T-helper 2 cell (primary cell): ENCODE data around the gene SCG2.
A peak's percentile ranks its signal among the peaks of the same experiment; 100 is the strongest.

Source experiments
- DNase-seq, 5 experiments: peaks; one replicate each; pipeline versions ENCODE4 v3.0.0 to v3.0.0-alpha.2; 2012 to 2022
- total RNA-seq, 2 donors: gene quantifications; one replicate each; lab custom pipeline; 2026; lab: John Stamatoyannopoulos, UW

SCG2 gene
- total RNA-seq = 0 reads per million in 2 donors

GRCh38 chr2:223601932-223602666 is at the start of gene SCG2:
Gene SCG2 (minus strand): TSS chr2:223602361. CDS start chr2:223599282, 3,079 bp downstream.
- peak in 2 of 5 experiments; percentile 3 to 80 for DNase-seq

- no peak for DNase-seq
Observed at GRCh38 chr2:223649554-223650533, 47.7 kb upstream of the SCG2 start.

- no peak for DNase-seq
Observed at GRCh38 chr2:223648755-223649154, 46.6 kb upstream of the SCG2 start.

DNA sequence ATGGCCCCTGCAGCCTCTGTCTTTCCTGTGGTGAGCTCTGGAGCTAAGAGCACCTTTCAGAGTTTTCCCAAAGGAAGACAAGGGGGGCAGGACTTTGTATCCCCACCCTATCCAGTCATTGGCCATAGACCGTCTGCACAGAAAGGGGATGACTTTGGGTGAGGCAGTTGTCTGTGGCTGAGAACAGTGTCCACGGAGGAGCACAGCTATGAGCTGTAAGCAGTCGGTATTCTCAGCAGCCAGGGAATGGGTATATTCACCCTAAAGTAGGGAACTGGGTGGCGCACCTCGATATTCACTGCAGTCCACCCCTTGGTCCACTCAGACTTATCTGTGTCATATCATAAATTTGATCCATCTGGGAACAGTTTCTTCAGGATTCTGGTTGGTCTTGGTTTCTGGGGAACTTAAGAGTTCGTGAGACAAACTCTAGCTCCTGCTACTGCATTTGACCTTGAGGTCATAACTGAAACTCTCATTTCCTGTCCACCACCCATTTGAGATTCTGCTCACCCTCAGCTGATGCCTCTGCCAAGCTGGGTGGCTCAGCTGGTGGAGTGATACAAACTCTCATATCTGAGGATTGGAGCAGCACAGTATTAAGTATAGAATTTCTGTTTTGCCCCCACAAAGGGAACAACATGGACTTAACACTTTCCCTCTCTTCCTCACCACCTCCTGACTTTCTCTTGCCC is 45.2 kb upstream of the SCG2 start:
- DNase-seq = peak in 1 of 5 experiments; percentile 2

- DNase-seq = no peak
Observed at GRCh38 chr2:223644136-223644535, 42.0 kb upstream of the SCG2 start.

DNA sequence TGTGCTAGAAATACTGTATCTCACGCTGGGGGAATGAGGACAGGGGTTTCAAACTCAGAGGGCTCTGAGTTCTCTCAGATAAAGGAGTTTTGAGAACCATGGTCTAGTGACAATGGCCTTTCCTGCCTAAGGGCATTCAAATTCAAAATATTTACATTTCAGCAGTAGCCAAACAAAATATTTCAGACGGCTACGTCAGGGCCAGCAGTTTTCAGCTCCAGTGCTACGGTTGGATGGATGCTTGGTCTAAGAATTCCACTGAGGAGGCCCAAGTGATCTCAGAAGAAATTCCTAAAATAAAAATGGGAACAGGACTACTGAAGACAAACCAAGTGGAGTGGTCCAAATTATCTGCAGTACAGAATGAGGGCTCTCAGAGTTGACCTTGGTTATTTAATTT is 41.1 kb upstream of the SCG2 start:
- no peak for DNase-seq

DNA sequence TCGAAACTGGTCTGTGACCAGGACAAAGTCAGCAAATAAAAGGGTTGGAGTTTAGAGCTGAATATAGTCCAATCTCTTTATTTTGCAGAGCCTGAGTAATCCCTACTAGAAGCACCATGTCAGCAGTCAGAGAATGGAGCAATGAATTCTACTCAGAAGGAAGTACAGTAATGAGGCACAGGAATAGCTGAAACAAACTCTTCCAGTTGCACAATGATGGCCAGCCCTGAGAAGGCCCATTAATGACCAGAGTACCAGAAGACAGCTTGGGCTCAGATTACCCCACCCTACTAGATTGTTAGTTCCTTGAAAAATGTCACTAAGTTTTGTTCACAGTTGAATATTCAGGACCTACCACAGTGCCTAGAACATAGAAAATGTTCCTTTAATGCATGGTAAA is 40.3 kb upstream of the SCG2 start:
- DNase-seq = no peak

GRCh38 chr2:223641082-223641481 is 38.9 kb upstream of the SCG2 start:
- no peak for DNase-seq

DNA sequence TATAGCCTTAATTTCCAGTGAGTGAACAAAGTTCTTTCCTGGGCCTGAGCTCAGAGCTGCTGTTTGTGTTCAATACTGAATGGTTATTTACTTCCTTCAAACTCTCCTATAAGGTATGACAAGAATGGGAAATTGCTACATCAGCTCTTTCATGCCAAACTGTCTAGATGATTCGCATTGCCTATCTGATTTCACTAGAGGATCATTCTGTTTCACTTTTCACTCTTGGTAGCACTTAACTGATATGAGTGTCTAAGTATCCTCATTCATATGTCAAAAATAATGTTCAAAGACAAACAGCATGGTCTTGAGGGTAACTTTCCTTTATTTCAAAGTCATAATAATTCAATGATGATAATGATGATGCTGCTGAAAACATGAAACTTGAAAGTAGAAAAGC is 32.9 kb upstream of the SCG2 start:
- DNase-seq = peak in 1 of 5 experiments; percentile 6

- DNase-seq = no peak
Observed at GRCh38 chr2:223634238-223634637, 32.1 kb upstream of the SCG2 start.

DNA sequence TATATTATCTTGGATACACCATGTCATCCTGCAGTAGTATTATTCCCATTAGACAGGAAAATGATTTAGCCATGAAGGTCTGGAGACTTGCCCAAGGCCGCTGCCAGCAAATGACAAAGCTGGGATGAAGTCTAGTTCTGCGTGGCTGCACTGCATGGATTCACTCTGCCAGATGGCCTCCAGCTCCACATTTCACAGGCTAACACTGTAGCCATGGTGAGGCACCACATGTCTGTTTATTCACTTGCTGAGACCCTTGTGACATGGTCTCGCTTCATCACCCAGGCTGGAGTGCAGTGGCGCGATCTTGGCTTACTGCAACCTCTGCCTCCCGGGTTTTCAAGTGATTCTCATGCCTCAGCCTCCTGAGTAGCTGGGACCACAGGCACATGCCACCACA is 31.5 kb upstream of the SCG2 start:
- DNase-seq = no peak

DNA sequence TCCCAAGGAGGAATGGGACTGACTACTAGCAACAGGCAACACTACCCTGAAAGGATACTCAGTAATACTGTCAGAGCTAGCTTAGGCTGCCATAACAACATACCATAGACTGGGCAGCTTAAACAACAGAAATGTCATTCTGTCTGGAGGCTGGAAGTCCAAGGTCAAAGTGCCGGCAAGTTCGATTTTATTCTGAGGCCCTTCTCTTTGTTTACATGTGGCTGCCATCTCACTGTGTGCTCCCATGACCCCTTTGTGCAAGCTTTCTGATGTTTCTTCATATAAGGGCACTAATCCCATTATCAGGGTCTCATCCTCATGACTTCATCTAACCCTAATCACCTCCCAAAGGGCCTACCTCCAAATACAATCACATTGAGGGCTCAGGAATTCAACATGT is 30.7 kb upstream of the SCG2 start:
- no peak for DNase-seq

- DNase-seq = no peak
Observed at GRCh38 chr2:223626716-223627115, 24.6 kb upstream of the SCG2 start.

DNA sequence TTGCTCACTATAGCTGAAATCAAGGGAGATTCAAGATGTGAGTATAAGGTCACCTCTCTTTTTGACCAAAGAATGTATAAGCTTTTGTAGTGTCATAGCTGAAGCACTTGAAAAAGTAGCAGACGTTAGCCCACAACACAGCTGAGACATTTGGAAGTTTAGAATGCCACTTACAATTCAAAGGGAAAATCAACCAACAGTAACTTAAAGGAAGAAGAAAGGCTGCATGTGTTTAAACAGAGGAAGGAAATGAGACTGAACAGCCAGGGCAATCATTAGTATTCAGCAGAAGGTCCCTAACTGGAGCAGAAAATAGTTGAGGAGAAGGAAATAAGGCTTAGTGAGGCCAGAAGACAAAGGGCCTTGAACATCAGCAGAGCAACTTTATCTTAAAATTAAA is 23.5 kb upstream of the SCG2 start:
- no peak for DNase-seq

DNA sequence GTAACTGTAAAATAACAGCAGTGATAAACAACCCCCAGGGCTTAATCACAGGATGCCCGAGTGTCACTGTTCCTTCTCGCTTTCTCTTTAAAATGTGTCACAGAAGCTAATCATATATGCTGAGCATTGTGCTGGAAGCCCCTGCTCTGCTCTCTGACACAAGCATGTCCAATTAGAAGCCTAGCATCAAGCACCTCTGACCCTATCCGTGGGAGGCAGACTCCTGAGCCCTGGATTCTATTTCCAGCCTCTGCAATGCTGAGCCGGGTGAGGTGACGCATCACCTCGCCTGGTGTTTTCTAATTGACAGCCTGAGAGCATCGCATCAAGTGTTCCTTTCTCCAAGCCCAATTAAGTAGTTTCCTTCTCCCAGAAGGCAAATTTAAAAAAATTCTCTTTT is 19.7 kb upstream of the SCG2 start:
- DNase-seq = no peak

DNA sequence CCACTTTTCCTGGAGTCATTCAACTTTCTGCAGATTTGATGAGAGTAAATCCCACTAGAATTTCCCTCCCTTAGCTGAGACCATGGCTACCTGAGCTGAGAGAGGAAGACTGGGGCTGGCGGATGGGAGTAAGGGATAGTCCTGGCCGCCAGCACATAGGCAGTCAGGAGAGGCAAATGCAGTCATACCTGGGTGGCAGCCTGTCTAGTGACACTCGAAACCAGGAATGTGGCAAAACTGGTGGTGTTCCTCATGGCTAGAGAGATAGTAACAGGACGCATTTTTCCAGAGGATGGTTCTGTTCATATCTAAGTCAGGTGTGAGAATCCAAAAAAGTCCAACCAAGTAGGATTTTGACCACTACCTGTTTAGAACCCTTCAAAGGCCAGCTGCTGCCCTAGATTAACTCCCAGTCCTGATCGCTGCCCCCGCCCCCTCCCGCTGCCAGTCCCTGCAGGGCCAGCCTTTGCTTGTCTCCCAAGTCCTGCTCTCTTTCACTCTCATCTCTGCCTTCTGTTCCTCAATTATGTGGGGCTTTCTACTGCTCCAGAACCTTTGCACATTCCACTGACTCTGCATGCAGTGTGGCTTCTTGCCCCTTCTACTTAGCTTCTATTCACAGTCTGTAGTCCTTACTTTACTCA is 17.4 kb upstream of the SCG2 start:
- no peak for DNase-seq

GRCh38 chr2:223618172-223619035 is 16.2 kb upstream of the SCG2 start:
- no peak for DNase-seq

DNA sequence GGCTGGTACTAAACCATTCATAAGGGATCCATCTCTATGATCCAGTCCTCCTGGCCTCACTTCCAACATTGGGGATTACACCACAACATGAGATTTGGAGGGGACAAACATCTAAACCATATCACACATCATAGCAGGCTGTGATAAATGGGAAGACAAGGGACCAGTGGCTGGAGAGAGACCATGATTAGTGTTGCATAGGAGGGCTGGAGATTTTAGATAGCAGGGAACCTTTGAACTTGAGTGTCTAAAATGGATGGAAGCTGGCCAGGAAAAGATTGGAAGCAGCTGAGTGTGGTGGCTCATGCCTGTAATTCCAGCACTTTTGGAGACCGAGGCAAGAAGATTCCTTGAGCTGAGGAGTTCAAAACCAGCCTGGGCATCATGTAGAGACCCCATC is 12.4 kb upstream of the SCG2 start:
- no peak for DNase-seq

- DNase-seq = no peak
Observed at GRCh38 chr2:223613017-223613950, 11.1 kb upstream of the SCG2 start.

- DNase-seq = no peak
Observed at GRCh38 chr2:223612501-223612900, 10.3 kb upstream of the SCG2 start.
